ENCODE results near the gene PRDM15.

PRDM15 gene

GRCh38 chr21:41753006-41753898 lies 125.9 kb downstream of the PRDM15 start:
- DNase-seq (ENCODE audit: extremely low read depth in 1 of 2, low read depth in 1 of 2), result no peak

DNA sequence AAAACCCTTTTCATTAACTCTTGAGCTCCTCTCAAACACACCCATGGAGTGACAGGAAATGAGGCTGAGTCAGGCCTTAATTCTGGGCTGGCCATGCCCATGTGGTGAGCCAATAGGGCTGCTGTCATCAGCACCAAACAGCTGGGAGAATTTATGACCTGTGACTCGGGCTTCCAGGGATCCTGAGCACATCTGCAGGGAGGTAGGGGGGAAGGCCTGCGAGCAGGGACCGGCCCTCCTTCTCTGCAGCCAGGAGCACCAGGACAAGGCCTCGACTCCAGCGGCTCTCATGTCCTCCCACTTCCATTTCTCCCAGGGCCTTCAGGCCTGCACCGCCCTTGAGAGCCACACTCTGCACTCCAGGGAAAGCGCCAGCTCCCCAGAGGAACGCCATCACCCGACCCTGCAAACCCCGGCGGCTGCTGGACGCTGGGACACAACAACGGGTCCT lies 126.9 kb downstream of the PRDM15 start:
- no peak for DNase-seq (ENCODE audit: extremely low read depth in 1 of 2, low read depth in 1 of 2)

DNA sequence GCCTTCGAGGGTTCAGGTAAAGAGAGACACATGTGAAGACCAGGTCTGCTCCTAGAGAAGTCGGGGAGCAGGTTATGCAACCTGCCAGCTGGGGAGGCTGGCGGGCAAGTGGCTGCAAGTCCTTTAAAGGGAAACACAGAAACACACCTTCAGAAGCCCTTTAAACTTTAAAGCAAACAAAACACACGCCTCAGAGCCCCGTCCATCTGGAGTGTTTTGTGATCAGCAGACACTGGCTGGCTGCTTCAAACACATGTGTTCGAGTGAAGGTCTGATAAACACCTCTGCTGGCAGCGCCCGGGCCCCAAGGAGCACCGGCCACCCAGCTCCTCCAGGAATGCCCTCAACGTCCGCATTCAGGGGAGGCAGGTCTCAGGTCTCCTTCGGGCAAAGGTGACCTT lies 127.5 kb downstream of the PRDM15 start:
- DNase-seq (ENCODE audit: extremely low read depth in 1 of 2, low read depth in 1 of 2), result no peak

DNA sequence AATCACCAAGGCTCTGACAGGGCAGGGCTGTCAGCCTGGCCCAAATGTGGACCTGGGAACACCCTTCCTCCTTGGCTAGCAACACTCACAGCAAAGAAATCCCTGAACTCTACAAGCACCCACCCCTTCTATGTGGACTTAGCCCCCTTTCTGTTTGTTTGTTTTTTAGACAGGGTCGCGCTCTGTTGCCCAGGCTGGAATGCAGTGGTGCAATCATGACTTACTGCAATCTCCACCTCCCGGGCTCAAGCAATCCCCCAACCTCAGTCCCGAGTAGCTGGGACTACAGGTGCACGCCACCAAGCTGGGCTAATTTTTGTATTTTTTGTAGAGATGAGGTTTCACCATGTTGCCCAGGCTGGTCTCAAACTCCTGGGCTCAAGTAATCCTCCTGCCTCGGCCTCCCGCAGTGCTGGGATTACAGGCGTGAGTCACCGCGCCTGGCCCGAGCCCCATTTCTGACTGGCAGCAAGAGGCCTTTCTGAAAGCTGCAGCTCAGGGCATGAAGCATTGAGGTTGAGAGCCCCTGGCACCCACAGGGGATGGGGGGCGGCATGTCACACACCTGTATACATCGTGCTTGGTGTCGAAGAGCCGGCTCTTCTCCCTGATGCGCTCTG lies 128.5 kb downstream of the PRDM15 start:
- no peak for DNase-seq (ENCODE audit: extremely low read depth in 1 of 2, low read depth in 1 of 2)

DNA sequence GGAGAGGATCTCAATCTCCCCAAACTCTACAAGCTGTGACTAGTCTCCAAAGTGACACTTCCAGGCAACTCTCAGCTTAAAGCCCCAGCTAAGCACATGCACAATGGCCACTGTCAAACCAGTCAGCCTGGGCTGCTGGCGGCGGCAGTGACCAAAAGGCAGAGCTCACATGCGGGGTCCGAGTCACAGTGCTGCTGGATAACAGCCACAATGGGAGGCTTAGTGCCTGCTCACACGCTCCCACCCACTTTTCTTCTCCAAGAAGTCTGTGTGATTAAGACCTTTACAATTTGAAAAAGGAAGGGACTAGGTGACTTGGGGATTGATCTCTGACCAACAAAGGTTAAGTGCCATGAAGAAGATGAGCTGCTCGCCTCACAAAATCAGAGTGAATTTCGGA lies 129.1 kb downstream of the PRDM15 start:
- DNase-seq (ENCODE audit: extremely low read depth in 1 of 2, low read depth in 1 of 2), result no peak

GRCh38 chr21:41749286-41749685 lies 129.9 kb downstream of the PRDM15 start:
- DNase-seq (ENCODE audit: extremely low read depth in 1 of 2, low read depth in 1 of 2), result no peak
